Activated CD4-positive, alpha-beta T cell treated with anti-CD3 and anti-CD28 coated beads for 48 hours (primary cell): Measurements from ENCODE around the gene PRLR.

ENCODE experiments used
- DNase-seq: peaks from one replicate; pipeline ENCODE4 v3.0.0-alpha.2; 2020

Gene PRLR

GRCh38 chr5:35233121-35233520 lies 2.8 kb upstream of the PRLR start:
- no peak for DNase-seq

DNA sequence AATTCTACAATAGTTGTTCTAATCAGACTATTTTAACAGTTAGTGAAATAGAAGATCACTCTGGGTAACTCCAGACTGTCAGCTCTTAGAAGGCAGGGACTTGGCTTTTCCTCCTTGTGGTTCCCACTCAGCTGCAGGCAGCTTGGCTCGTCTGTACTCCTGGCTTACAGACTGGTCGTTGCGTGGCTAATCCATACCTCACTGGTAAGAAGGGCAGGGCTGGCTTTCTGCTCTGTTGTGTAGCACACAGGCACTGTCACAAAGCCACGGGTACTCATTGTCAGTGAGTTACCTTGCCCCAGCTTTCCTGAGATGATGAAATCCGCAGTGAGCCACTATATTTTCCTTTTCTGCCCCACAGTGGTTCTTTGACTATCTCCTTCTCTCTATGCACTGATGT lies 1.8 kb upstream of the PRLR start:
- no peak for DNase-seq

GRCh38 chr5:35229076-35230037 lies 930 bp downstream of the PRLR start:
- no peak for DNase-seq

GRCh38 chr5:35228310-35228709 lies 2.0 kb downstream of the PRLR start:
- DNase-seq: no peak

DNA sequence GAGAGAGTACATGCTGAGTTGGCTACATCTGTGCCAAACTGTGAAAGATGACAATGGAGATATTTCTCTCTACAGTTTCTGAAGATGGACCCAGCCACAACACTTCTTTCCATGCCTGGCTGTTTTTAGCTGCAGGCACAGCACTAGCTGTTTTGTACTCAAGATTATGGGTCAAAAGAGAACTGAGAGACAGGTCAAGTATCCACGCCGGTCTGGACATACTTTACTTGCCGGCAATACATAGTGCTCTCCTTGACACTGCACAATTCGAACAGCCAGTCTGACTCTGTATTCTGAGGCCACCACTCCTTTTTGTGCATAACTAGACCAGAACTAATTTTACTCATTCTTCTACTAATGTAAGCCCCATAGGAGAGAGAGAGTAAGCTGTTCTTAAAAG lies 2.6 kb downstream of the PRLR start:
- no peak for DNase-seq

- no peak for DNase-seq
Observed at GRCh38 chr5:35223787-35224395, 6.4 kb downstream of the PRLR start.

DNA sequence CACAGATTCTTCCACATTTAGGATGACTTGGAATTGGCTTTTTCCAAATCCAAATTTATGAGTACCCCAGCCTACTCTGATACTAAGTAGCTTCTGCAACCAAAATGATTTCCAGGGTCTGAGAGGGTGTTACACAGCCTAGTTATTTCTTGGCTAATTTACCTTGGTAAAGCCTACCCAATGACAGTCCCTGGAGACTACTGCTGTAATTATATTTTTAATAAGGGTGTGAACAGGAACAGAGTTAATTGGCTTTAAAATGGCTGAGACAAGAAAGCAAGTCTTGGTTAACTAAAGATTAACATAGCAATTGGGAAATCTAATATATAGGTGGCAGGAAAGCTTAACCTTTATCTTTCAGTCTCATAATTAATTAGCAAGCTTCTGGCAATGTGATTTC lies 9.3 kb downstream of the PRLR start:
- DNase-seq: no peak

DNA sequence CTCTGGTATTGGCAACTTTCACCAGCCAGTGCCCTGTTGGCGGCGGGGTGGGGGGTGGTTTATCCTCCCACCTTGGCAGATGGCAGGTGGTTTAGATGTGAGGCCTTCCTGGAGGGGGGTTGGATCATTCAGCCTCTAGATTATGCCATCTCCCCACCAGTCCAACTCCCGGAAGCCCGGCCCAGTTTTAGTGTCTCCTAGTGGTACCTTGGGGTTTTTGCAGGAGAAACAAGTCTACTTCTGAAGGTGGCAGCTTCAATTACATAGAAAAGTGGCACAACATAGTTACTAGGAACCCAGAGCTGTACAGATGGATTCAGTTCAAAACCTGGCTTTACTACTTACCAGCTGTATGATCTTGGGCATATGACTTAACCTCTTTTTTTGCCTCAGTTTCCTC lies 11.3 kb downstream of the PRLR start:
- DNase-seq: no peak

- no peak for DNase-seq
Observed at GRCh38 chr5:35214051-35214450, 16.2 kb downstream of the PRLR start.

- no peak for DNase-seq
Observed at GRCh38 chr5:35213608-35214007, 16.7 kb downstream of the PRLR start.

DNA sequence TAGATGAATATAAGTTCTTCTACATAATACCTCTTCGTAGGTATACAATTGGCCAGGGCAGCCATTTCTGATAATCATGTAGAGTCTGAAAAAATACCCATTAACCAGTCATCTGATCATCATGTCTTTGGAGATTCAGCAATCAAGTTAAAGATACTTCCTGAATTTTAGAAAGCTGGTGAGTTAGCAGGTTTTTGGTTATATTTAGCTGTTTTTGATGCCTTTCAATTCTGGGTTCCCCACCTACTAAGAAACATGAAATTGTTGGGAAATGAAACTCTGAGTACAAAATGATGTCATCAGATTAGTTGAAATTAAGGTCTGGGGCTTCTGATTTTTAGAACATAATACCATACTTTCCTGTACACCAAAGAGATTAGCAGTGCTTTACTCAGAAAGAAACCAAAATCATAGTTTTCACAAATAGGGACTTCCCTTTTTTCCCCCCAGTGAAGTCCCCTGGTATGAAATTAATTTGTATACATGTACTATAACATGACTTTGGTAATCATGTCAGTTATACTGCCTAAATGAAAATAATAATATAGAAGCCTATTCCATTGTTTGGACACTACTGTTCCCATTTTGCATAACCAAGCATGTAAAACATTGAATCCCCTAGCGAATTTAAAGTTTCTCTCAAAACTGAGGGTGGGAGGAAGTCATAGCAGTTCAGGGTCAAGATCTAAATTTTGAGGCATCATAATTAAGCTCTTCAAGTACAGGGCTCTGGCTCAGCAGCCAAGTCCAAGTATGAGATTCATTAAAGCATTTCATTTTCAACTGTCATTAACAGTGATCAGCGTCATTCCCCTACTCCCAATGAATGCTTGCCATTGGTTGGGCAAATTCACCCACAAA lies 17.9 kb downstream of the PRLR start:
- DNase-seq: no peak

GRCh38 chr5:35209862-35210261 lies 20.4 kb downstream of the PRLR start:
- DNase-seq: no peak

DNA sequence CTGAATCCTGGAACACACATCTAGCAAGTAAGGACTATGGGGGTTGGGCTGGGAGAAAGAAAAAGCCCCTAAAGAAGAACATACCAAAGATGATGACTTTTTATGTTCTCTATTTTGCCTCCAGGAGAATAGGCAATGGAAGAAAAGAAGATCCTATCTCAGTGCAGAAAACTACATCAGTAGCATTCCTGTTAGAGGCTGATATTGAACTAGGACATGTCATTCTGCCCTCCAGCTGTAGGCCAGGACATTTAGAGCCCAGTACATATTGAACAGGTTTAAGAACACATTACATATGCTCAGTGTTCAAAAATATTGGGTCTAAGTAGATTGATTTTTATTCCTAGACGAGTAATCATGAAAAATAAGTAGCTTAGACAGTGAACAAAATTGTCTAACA lies 24.7 kb downstream of the PRLR start:
- DNase-seq: no peak

DNA sequence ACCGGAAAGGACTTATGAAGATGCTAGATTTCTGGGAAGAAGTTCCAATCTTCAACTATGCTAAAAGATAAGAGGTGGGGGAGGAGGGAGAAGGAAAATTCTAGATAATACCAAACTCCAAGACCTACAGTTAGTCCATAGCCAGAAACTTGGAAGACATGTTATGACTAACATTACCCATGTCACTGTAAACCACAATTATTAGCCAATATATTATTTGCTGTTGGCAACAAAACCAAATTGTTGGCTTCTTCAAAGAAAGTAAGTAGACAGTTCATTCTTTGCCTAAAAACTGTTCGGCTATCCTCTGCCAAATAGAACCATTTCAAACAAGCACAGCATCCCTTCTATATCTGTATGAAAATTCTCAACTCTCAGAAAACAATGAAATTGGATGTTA lies 25.1 kb downstream of the PRLR start:
- DNase-seq: no peak

DNA sequence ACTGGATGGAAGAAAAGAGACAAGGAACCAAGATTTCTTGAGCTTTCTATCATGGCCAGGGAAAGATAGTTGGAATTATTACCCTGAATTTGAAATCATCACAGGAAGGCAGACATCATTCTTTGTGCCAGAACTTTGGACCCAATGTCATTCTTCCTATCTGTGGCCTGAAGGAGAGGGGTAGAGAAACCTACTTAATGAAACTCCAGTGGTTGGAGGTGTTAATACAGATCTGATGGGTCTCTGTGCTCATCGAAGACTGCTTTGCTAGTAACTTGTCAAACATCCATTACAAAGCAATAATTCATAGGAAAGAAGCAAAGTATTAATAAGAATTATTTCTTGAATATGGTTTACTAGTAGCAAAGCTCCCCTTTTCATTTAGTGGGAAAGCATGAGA lies 26.9 kb downstream of the PRLR start:
- DNase-seq: no peak

DNA sequence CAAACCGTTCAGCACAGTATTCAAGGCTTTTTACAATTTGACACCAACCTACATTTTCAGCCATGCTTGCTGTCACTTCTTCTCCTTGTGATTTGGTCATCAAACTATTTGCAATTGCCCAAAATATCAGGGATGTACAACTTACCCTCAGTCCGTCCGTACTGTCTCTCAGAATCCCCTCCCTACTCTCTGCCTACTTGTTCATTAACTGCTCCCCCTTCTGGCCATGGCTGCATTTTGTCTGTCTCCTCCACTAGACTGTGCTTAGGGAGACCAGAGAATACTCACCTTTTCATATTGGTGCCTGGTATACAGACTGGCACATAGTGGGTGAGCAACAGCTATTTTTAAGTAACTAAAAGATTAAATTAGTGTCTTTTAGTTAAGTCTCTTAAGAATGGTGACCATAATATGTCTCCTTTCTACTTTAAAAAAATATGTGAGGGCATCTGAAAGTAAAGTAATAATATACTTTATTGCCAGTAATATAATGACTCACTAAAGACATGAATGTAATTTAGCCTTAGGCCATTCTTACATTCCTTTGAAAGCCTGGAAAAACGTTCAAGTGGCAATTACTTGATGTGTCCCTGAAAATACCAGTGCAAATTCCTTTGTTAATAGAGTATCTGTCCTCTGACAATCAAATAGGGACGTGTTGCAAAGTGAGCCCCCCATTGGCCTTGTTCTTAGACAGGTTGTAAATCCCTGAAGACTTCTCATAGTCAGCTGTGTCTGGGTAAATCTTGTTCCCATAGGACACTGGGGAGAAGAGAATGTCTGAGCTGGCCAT lies 27.8 kb downstream of the PRLR start:
- peak; percentile 60 for DNase-seq

DNA sequence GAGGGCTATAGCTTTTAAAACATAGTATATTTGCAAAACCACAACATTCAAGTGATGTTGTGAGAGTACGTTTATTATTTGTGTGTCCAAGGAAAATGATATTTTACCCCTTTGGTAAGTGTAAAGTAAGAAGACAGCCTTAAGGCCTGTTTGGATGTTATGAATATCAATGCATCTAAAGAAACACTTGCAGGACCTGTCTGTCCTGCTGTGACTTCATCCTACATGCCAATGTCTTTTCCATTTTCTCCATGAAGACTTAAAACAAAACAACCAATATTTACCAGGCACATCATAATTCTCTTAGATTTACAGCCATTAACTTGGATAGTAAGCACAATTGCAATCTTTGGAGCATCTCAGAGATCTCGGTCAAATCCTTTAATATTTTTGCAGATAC lies 29.0 kb downstream of the PRLR start:
- DNase-seq: no peak

DNA sequence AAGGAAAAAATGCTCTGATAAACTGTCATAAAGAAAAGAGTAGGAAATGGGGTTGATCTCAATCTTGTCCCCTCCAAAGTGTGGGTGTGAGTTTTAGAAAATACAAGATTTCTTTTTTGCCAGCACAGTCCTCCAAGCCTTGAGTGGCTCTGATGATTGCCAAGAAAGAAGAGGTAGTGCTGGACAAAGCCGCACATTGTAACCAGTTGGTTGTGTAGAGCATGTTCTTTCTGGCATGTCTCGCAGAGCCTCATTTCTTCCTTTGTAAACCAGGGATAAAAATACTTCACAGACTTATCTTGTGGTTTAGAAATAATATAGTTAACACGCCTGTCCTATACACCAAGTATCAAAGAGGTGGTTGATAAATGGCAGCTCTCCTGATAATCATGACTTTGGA lies 30.4 kb downstream of the PRLR start:
- no peak for DNase-seq

DNA sequence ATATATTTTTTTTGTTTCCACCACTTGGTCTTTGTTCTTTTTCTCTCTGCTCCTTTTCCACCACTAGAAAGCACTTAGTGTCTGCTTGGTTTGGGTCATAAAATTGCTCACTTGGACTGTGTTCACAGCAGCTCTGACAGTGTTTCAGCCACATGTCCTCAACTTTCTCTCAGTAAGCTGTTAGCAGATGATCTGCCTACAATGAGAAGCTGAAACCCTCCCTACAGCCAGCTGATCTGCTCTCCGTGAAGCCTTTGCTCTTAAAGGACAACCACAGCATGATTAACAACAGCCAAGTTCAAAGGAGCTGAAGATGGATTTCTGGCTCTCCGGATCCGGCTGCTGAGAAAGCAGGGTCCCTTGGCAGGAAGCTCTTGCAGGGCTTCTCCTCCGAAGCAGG lies 31.6 kb downstream of the PRLR start:
- no peak for DNase-seq

DNA sequence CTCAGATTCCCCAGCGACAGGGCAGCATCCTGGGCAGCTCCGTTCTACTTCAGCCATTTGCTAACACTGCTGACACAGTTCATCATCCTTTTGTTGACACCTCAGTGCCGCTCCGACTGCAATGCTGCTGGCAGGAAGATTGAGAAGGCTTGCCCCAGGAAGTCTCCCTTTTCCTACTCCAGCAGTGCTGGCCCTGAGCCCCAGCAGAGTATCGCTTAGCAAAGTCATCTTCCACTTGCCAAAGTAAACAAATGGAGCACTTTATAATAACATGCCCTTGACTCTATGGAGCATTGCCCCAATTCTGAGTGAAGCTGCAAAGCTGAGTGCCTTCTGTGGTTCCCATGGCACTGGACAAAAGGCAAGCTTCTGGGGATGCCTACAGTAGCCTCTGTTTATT lies 32.2 kb downstream of the PRLR start:
- no peak for DNase-seq

GRCh38 chr5:35197351-35197750 lies 32.9 kb downstream of the PRLR start:
- DNase-seq: no peak

DNA sequence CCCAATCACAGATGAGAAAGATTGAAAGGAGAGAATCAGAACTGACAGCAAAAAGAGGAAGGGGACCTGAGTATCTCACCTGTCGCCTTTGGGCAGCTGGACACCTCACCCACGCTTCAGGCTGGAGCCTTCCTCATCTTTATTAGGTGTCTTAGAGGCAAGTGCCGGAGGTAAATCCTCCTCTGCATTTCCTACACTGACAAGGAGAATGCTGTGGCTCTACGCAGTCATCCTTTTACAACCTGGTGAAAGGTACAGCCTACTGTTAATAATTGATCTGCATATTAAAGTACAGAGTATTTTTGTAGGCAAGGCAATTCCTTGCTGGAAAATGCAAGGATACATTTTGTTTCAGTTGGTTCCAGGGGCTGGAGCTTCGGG lies 34.8 kb downstream of the PRLR start:
- no peak for DNase-seq
